ES-I3 (cell line): ENCODE measurements around the gene AHNAK2.

Experiments
- H3K36me3 ChIP-seq: 2 replicates; pipeline ENCODE4 v1.6.1; 2013; ENCODE audit warnings: mild to moderate bottlenecking, low read length, control low read depth, moderate library complexity; ENCODE audit not compliant: insufficient read depth
- H3K4me1 ChIP-seq: 2 replicates; pipeline ENCODE4 v1.6.1; 2013; ENCODE audit warnings: mild to moderate bottlenecking, control low read depth, low read length; ENCODE audit not compliant: insufficient read depth
- H3K9ac ChIP-seq: 2 replicates; pipeline ENCODE4 v1.6.1; 2013; ENCODE audit warnings: low read depth, mild to moderate bottlenecking, low read length, moderate library complexity
- H3K9me3 ChIP-seq: 2 replicates; pipeline ENCODE4 v1.6.1; 2013; ENCODE audit warnings: mild to moderate bottlenecking, low read length, moderate library complexity; ENCODE audit not compliant: control insufficient read depth, insufficient read depth

Gene AHNAK2

DNA sequence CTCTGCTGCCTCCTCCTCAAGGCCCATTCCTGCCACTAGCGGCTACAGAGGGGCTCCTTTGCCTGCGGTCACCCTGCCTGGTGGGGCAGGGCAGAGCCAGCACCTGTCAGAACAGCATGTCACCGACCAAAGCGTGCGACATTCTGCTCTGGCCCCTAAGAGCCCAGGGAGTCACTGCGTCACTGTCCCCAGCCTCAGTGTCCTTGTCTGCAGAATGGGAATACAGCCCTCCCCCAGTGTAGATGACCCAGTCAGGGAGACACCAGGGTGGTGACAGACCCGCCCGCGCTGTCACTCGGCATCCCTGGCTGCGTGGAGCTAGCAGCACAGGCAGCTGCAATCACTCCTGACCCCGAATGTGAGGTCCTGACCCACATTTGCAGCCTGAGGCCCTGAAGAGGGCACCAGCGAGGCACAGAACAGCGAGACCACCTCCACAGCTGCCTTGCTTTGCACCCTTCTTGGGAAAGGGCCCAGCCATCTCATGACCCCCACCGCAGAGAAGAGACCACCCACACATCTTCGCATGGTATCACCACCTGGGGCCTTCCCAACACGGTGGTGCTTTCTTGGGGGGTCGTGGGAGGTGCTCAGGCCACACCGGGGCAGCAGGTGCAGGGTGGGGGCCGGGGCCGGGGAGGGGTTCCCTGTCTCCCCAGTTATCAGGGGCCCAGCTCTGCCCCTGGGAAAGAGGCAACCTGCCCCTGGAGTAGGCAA lies 2.5 kb downstream of the AHNAK2 start:
- peaks cover 40% of the 10 kb centered on the region; the same call in 1 of the 2 replicates for H3K4me1 ChIP-seq
- no peaks in the 10 kb centered on the region for H3K36me3 ChIP-seq
- H3K9me3 ChIP-seq: no peaks in the 10 kb centered on the region
- H3K9ac ChIP-seq: no peak overlapping the region

DNA sequence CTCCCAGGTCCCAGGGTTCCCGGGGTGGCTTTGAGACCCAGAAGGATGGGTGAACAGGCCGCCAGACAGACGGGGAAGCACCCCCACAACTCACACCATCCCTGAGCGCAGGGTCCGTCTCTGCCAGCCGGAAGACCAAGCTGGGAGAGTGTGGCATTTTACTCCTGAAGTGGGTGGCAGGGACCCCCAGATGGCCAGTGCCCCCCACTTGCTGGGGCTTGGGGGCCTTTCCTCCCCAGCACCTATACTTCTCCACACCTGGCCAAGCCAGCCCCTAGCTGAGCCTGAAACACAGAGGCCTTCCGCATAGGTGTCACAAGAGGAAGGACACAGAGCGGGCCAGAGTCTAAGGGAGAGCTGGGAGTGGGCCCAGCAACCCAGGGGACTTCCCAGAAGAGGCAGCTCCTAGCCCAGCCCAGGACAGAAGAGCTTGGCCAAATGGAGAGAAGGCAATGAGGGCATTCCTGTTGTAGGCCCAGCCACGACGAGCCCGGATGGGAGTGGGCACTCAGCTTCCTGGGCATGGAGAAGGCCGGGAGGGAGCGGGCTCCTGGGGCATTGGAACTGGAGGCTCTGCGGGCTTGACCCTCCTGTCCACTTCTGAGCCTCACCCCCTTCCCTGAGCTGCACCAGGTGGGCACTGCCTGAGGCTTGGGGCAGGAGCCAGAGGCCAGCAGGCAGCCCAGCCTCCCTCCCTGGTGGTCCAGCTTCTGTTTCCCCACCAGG lies 3.3 kb downstream of the AHNAK2 start:
- H3K4me1 ChIP-seq: peaks cover 47% of the 10 kb centered on the region; the same call in 1 of the 2 replicates
- no peak overlapping the region for H3K9ac ChIP-seq
- H3K36me3 ChIP-seq: no peaks in the 10 kb centered on the region
- H3K9me3 ChIP-seq: no peaks in the 10 kb centered on the region

DNA sequence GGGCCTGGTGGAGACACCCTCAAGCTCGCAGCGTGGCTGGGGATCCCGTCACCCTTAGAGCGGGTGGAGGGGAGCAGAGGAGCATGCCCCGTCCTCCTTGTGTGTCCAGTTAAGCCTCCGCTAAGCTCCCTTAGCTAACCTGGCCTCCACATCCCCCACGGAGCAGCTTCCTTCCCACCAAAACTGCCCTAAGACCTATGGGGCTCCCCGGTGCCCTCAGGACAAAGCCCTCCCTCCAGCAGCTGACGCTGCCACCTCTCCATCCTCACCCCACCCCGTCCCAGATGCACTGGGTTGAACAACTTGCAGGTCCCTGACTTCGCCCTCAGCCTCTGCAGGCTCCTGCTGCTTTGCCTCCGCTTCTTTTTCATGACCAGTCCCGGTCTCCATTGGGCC lies 4.0 kb downstream of the AHNAK2 start:
- Histone ChIP-seq H3K9ac (no peak overlapping the region), H3K4me1 (peaks cover 50% of the 10 kb centered on the region; the same call in 1 of the 2 replicates), H3K36me3 (no peaks in the 10 kb centered on the region), H3K9me3 (no peaks in the 10 kb centered on the region)

DNA sequence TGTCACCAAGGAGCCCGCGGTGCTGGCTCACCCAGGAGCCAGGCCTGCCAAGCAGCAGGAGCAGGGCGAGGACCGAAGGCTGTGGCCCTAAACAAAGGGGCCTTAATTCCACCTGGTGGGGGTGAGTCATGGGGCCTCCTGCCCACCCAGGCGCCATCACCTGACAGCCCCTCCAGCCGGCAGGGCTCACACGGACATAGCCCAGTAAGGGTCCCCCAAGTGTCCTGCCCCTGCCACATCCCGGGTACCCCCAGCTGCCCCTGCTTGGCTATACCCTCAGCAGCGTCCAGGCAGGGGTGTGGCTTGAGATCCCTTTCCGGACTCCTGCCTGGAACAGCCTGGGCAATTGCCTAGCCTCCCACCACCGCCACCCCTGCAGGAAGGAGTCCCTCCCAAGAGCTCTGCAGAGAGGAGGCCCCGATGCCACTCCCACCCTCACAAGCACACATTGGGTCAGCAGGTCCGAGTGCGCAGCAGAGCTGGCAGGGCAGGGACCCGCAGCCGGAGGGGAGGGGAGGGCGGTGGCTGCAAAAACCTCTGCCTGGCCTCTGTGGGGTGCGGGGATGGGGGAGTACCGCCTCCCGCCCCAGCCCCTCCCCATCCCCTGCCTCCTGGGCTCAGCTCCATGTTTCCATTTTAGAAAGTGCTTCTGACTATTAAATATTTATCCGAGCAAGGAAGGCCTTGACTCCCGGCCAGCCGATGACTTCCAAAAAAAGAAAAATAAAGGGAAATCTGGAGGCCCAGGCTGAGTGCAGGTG lies 4.6 kb downstream of the AHNAK2 start:
- Histone ChIP-seq H3K36me3 (no peaks in the 10 kb centered on the region), H3K4me1 (peaks cover 51% of the 10 kb centered on the region; the same call in 1 of the 2 replicates), H3K9ac (no peak overlapping the region), H3K9me3 (no peaks in the 10 kb centered on the region)

DNA sequence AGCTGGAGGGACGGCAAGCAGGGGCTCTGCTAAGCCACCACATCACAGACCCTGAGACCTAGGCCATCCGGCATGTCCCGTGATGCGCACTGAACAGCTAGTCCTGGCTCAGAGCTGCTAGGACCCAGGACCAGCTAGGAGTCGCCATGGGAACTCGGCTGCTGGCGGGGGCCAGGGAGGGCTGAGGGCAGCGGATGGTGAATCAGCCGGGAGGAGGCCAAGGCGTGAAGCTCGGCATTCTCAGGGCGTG lies 5.1 kb downstream of the AHNAK2 start:
- Histone ChIP-seq H3K9ac (no peak overlapping the region), H3K36me3 (no peaks in the 10 kb centered on the region), H3K4me1 (peaks cover 55% of the 10 kb centered on the region; the same call in 1 of the 2 replicates)

DNA sequence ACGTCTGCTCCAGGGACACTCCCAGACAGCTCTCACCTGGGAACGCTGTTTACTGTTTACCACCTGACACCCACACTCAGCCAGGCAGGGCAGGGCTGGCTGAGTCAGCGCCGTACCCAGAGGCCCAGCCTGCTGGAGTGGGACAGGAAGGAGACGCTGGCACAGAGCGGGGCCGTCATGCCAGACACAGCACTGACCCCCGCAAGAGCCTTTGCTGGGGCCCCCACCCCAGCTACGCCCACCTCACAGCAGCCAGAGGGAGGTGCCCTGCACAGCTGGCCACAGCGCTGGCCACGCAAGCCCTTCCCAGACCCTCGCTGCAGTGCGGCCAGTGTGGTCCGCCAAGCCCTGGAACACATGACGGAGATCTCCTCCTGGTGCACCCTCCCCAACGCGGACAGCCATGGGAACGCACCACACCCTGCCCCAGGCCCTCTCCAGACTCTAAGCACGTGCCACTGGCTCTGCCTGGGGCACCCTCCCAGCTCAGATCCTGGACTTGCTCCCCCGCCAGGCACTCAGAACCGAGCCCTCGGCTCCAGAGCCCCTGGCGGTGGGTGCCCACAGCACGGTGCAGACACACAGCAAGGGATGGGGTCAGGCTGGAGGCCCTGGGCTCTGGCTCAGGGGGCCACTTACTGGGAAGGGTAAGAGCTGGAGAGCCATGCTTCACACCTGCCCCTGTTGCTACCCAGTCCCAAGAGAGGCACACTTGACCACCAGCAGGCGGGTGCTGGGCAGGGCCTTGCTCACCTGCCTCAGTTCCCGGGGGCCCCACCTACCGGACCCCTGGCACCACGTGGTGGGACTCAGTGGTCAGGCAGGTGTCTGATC lies 5.7 kb downstream of the AHNAK2 start:
- Histone ChIP-seq H3K9ac (no peak overlapping the region), H3K4me1 (peaks cover 55% of the 10 kb centered on the region; the same call in 1 of the 2 replicates), H3K9me3 (no peaks in the 10 kb centered on the region), H3K36me3 (no peaks in the 10 kb centered on the region)

More for the DNA sequence above, 5.1 kb downstream of the AHNAK2 start:
- H3K9me3 ChIP-seq: no peaks in the 10 kb centered on the region

DNA sequence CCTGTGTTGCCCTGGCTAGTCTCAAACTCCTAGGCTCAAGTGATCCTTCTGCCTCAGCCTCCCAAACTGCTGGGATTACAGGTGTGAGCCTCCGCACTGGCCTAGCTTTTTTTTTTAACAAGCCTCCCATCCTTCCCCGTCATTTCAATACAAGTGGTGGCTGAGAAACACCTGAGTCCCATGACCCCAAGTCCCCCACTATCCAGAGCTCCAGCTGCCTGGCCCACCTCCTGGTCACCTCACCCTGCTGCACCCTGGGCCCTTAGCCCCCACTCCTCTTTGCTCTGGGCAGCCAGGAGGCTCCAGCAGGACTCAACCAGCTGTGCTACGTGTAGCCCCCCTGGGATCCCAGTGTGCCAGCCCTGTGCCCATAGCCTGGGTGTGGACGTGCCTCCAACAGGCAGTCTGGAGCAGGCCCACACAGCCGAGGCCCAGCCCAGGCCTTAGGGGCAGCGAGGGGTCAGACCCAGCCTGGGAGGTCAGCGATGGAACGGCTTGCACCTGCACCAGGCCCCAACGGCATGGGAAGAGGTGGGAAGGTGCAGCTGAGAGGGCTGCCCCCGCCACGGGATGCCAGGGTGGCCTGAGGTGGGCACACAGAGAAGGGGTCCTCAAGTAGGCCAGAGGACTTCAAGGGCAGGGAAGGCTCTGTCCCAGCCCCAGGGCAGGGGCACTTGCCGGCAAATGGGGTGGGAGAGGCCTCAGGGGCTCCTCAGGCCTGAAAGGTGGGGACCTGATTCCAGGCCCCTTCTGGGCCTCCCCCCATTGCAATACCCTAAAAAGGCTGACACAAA lies 6.5 kb downstream of the AHNAK2 start:
- Histone ChIP-seq H3K9ac (no peak overlapping the region), H3K4me1 (peaks cover 58% of the 10 kb centered on the region; the same call in 1 of the 2 replicates), H3K9me3 (no peaks in the 10 kb centered on the region), H3K36me3 (no peaks in the 10 kb centered on the region)

DNA sequence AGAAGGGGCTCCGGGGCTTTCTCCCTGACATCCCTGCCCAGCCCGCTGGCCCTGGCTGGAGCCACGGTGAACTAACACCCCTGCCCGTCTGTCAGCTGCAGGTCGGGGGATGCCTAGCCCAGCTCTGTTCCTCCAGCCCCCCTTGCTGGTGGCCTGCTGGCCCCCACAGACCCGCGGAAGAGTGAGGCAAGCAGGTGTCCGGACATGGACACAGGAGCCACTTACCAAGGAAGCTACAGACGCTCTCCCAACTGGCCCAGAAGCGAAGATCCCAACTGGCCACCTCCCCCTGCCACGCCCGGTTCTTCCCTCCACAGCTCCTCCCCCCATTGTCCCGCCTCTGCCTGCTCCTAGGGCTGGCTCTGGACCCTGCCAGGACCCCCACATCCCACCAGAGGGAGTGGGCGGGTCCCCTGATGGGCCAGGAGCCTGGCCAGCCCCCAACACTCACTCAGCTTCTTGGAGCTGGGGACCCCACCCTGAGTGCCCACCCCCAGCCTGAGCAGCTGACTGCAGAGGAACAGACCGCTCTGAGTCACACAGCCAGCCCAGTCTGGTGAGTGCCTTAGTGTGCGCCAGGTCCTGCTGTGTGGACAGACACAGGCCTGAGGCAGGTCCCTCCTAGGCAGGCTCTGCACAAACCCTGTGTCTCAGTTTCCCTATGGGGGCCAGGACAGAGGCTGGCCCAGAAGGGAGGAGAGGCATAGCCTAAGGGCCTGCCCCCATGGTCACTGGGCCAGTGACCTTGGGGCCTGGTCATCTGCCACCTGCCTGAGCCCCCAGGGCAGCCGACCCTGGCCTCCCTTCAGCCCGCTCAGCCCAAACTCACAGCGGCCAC lies 7.7 kb downstream of the AHNAK2 start:
- Histone ChIP-seq H3K4me1 (peaks cover 54% of the 10 kb centered on the region; the same call in 1 of the 2 replicates), H3K9me3 (no peaks in the 10 kb centered on the region), H3K9ac (peak overlapping the region; percentile 32; the same call in 1 of the 2 replicates)

DNA sequence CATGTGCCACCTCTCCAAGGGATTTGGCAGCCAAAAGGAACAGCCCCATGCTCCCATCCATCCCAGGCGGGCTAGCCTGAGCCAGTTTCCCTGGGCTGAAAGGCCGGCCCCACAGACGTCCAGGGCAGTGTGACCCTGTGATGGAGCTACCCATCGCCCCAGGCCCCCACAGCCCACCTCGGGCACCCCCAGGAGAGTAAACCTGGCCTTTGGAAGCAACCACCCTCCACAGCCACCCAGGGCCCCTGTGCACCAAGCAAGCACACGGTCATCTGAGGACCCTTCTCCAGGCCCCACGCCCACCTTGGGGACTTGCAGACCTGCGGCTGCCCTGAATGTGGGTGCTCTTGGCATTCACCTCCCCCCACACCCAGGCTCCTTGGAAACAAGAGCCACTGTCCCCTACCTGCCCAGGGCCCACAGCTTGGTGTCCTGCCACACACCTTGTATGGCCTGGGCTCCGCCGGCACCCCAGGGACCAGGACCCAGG lies 8.4 kb downstream of the AHNAK2 start:
- Histone ChIP-seq H3K9ac (peak overlapping the region; percentile 32; the same call in 1 of the 2 replicates), H3K4me1 (peaks cover 54% of the 10 kb centered on the region; the same call in 1 of the 2 replicates), H3K9me3 (no peaks in the 10 kb centered on the region), H3K36me3 (no peaks in the 10 kb centered on the region)

More for the DNA sequence above, 7.7 kb downstream of the AHNAK2 start:
- no peaks in the 10 kb centered on the region for H3K36me3 ChIP-seq

DNA sequence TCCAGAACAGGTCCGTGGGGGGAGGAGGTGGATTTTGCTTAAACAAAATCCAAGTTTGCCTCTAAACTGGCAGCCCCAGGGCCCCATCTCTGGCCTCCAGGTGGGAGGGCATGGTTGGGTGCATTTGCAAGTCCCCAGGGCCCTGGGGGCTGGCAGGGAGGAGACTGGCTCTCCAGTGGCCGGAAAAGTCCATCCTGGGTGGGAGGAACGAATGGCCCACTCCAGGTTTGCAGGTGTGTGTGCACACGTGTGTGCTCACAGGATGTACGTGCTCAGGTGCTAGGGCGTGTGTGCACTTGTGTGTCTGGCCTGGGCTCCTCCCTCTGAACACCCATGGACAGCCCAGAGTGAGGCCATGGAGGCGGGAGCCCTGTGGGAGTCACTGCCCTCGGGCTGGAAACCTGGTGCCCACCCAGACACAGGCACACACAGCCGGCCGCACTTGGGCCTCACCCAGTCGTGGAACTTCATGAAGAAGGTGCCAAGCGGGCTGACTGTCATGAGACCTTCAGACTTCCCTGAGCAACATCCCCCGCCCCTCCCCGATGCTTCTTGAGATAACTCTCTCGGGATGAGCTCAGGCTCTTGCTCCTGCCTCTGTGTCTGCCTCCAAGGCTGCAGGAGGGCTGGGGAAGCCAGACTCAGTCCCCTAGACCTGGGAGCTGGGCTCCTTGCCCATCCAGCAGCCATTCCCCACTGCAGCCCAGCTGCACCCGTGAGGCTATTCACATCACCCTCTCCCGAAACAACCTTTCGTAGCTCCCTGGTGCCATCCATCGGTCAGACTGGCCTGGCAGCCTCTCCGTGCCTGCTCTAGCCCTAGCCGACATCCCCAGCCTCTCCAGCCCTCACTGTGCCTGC lies 9.4 kb downstream of the AHNAK2 start:
- H3K9ac ChIP-seq: peak overlapping the region; percentile 48; the same call in 1 of the 2 replicates
- no peaks in the 10 kb centered on the region for H3K36me3 ChIP-seq
- H3K4me1 ChIP-seq: peaks cover 49% of the 10 kb centered on the region; the same call in 1 of the 2 replicates
- H3K9me3 ChIP-seq: no peaks in the 10 kb centered on the region

DNA sequence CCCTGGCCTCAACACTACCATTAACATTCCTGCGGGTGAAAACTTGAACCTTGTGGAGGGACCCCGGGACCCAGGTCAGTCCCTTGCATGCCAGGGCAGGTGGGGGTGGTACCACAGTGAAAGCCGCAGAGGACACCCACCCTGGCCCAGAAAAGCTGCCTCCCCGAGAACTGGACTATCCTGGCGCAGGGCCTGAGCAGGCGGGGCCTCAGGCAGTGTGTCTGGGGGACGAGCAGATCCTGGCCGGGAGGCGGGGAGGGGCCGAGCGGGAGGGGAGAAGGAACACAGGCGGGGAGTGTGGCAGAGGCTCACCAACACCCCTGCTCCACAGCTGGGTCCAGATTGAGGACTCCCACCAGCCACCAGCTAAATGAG lies 10.0 kb downstream of the AHNAK2 start:
- Histone ChIP-seq H3K4me1 (peaks cover 44% of the 10 kb centered on the region; the same call in 1 of the 2 replicates), H3K9me3 (no peaks in the 10 kb centered on the region), H3K36me3 (no peaks in the 10 kb centered on the region), H3K9ac (peak overlapping the region; percentile 48; the same call in 1 of the 2 replicates)
